Skeletal muscle tissue (tissue), 4 donors: Measurements from ENCODE around the gene LNX2. TPM values are rescaled to one million over a fixed set of nuclear protein-coding genes. Genes with fewer than 3 reads are reported as not detected.

ENCODE experiments used
- H3K27ac ChIP-seq: one replicate; pipeline ENCODE4 v1.7.0; 2013; ENCODE audit warnings: mild to moderate bottlenecking, low read depth, low read length, inconsistent platforms
- H3K27me3 ChIP-seq, 3 donors: one replicate each; pipeline ENCODE4 v1.7.0; 2013; ENCODE audit warnings: low read length in 3 of 3; ENCODE audit not compliant: control insufficient read depth in 3 of 3, insufficient read depth in 3 of 3
- H3K36me3 ChIP-seq, 3 donors: one replicate each; pipeline ENCODE4 v1.7.0; 2013; ENCODE audit warnings: low read length in 3 of 3; ENCODE audit not compliant: control insufficient read depth in 3 of 3, insufficient read depth in 3 of 3
- H3K4me1 ChIP-seq, 3 donors: one replicate each; pipeline ENCODE4 v1.7.0; 2013; ENCODE audit warnings: low read length in 3 of 3, mild to moderate bottlenecking in 3 of 3; ENCODE audit not compliant: control insufficient read depth in 3 of 3, insufficient read depth in 3 of 3
- H3K4me3 ChIP-seq, 3 donors: one replicate each; pipeline ENCODE4 v1.7.0; 2013; ENCODE audit warnings: low read length in 3 of 3
- H3K9ac ChIP-seq, 3 donors: one replicate each; pipeline ENCODE4 v1.7.0; 2013; ENCODE audit warnings: low read length in 3 of 3, mild to moderate bottlenecking in 3 of 3, moderate library complexity in 2 of 3, low read depth in 1 of 3
- H3K9me3 ChIP-seq, 3 donors: one replicate each; pipeline ENCODE4 v1.7.0; 2013; ENCODE audit warnings: low read length in 3 of 3; ENCODE audit not compliant: control insufficient read depth in 3 of 3
- total RNA-seq: library from RNA; depleted of rRNA; stranded (reverse); fragments of >200 nt; gene quantifications from one replicate; pipeline ENCODE4 v1.2.3, GENCODE V29; 2014
- donor health status: Osteomylitis.

LNX2 gene
- total RNA-seq, 1 donor from 2014 or later = 4.2 TPM

DNA sequence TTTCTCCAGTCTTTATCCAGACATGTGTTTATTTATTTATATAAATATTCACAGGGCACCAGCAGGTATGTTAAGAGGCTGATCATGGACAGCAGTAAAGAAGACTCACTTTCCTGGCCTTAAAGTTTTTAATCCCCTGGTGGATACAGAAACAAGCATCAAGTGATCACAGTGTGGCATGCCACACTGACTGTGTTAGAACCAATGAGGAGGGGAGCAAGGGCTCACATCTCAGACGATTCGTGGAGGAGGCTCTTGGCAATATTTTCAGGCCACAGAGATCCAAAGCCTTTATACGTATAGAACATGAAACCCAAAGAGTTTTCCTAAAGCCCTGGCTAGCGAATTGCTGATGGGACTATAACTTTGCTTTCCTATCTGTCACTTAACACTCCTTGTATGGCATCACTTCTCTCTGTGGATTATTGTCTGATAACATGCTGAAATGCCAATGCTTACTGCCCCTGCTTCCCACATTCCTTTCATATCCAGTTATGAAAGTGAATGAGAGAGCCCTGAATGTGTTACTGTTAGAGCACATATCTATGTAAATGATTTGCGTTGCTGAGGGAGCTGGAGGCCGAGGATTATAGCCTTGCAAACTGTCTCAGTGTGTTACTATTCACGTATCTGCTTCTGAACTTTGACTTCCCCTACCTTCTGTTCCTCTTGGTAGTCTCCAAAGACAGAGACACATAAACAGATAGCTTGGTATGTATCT, 39.0 kb upstream of the LNX2 start:
- Histone ChIP-seq H3K27ac (no peak overlapping the region), H3K9ac (no peak overlapping the region), H3K36me3 (peaks cover 0 to 4% (median 0%) of the 10 kb centered on the region in 3 donors), H3K9me3 (no peaks in the 10 kb centered on the region), H3K4me1 (peaks cover 0 to 5% (median 4%) of the 10 kb centered on the region in 3 donors), H3K27me3 (no peaks in the 10 kb centered on the region), H3K4me3 (no peak overlapping the region)

DNA sequence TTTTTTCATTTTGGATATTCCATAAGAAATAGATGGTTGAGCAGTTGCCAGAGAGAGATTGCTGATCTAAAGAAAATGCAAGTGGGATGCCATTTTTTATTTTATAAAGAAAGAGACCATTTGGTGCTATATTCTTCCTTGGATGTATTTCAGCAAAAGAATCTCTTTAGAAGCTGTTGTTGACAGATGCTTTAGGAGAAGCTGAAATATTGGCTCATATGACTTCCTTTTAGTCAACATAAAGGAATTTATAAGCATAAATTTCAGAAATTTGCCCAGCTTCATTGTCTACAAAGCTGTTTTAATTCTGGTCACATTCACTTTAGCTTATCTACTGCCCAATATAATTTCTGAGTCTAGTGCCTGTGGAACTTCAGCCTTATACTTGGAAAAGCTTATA, 38.2 kb upstream of the LNX2 start:
- Histone ChIP-seq H3K4me1 (peaks cover 0 to 4% (median 0%) of the 10 kb centered on the region in 3 donors), H3K36me3 (peaks cover 0 to 4% (median 0%) of the 10 kb centered on the region in 3 donors), H3K27ac (no peak overlapping the region)

DNA sequence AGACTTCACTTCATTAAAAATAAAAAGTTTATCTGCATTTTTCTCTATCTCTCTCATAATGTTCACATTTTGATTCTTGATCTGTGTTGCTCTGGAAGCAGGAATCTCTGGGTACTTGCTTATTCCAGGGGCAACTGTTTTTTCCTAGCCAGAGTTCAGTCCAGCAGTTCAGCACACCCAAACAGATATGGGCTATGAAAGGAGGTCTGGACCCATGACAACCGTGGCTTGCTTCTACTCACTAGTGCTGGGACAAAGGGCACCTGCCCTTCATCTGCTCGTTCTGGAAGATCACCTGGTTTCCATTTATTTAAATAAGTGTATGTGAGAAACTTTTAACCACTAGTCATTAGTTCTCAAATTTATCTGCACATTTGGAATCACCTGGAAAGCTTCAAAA, 37.4 kb upstream of the LNX2 start:
- H3K36me3 ChIP-seq = peaks cover 0 to 4% (median 0%) of the 10 kb centered on the region in 3 donors
- H3K27me3 ChIP-seq = no peaks in the 10 kb centered on the region
- H3K27ac ChIP-seq = no peak overlapping the region
- H3K9ac ChIP-seq = no peak overlapping the region
- no peaks in the 10 kb centered on the region for H3K9me3 ChIP-seq
- H3K4me3 ChIP-seq = no peak overlapping the region
- H3K4me1 ChIP-seq = no peaks in the 10 kb centered on the region

More for the DNA sequence above, 38.2 kb upstream of the LNX2 start:
- Histone ChIP-seq H3K9me3 (no peaks in the 10 kb centered on the region), H3K27me3 (no peaks in the 10 kb centered on the region), H3K4me3 (no peak overlapping the region), H3K9ac (no peak overlapping the region)

DNA sequence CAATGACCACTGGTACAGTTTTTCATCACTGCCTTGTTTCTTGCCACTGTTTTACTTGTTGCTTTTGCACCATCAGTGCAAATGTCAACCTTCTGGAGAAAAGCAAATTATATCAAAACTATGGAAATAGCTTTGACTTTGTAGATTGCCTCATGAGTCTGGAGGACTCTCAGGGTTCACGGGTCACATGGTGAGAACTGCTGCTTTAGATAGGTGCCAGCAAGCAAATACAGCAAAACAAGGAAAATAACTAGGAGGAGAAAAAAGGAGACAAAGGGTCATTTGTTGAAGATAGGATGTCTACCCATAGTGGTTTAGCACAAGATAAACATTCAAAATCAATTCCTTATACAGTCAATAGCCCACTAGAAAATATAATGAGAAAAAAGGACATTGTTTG, 34.5 kb upstream of the LNX2 start:
- H3K36me3 ChIP-seq = peaks cover 8 to 12% (median 11%) of the 10 kb centered on the region in 3 donors
- peaks cover 0 to 10% (median 5%) of the 10 kb centered on the region in 3 donors for H3K9me3 ChIP-seq
- no peaks in the 10 kb centered on the region for H3K4me1 ChIP-seq
- no peaks in the 10 kb centered on the region for H3K27me3 ChIP-seq
- no peak overlapping the region for H3K27ac ChIP-seq
- H3K9ac ChIP-seq = no peak overlapping the region
- H3K4me3 ChIP-seq = no peak overlapping the region

DNA sequence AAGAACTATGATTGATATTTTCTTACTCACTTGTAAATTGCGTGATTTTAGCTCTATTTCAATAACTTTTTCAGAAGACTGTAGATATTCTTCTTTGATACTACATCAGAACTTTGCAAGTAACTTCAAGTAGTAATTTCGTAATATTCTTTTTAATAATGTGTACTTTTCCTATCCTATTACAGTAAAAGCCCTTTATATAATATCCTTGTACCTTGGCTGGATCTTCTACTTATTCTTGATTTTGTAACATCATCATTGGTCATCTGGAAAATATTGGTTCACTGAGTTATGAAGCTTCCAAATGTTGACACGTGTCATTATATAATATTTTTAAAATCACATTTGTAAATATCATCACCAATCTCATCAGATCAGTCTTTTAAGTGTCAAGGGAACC, 33.7 kb upstream of the LNX2 start:
- Histone ChIP-seq H3K9me3 (peaks cover 0 to 11% (median 5%) of the 10 kb centered on the region in 3 donors), H3K4me1 (no peaks in the 10 kb centered on the region), H3K27ac (no peak overlapping the region), H3K27me3 (no peaks in the 10 kb centered on the region), H3K36me3 (peaks cover 11 to 17% (median 15%) of the 10 kb centered on the region in 3 donors), H3K4me3 (no peak overlapping the region), H3K9ac (no peak overlapping the region)

DNA sequence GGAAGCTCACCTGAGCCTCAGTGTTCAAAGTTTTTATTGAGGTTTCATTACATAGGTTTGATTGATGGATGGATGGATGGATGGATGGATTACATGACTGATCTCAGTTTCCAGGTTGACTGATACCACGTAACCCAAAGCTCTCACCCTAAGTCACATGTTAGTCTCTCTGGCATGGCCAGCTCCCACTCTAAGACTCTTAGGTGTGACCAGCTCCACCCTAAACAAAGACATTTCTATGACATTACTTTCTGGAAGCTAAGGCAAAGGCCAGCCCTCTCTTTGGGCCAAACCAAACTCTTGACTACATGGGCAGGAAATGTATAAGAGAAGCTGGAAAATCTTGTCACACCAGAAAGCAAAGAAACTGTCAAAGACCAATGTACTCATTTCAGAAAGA, 30.0 kb upstream of the LNX2 start:
- Histone ChIP-seq H3K27me3 (no peaks in the 10 kb centered on the region), H3K4me3 (no peak overlapping the region), H3K4me1 (no peaks in the 10 kb centered on the region), H3K9me3 (peaks cover 0 to 11% (median 5%) of the 10 kb centered on the region in 3 donors), H3K36me3 (peaks cover 11 to 26% (median 18%) of the 10 kb centered on the region in 3 donors), H3K27ac (no peak overlapping the region), H3K9ac (no peak overlapping the region)

DNA sequence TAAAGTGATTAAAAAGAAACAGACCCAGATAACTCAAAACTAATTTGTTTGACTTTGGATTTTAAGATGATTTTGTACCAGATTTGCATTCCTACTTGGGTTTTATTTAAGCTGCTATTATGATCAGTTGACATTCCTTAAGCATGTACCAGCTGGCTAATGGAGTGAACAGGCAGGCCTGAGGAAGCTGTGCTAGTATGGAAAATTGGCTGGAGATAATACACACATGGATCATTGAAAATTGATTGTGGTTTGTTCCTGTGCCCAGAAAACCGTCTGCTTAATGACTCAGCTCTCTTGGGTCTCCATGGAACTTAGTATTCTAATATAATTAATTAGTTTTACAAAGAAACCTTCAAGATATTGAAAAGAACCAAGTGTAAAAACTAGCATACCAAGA, 24.0 kb upstream of the LNX2 start:
- Histone ChIP-seq H3K27me3 (no peaks in the 10 kb centered on the region), H3K4me3 (no peak overlapping the region), H3K9ac (no peak overlapping the region), H3K9me3 (no peaks in the 10 kb centered on the region), H3K27ac (no peak overlapping the region), H3K36me3 (peaks cover 0 to 11% (median 3%) of the 10 kb centered on the region in 3 donors), H3K4me1 (peaks cover 2 to 7% (median 7%) of the 10 kb centered on the region in 3 donors)

DNA sequence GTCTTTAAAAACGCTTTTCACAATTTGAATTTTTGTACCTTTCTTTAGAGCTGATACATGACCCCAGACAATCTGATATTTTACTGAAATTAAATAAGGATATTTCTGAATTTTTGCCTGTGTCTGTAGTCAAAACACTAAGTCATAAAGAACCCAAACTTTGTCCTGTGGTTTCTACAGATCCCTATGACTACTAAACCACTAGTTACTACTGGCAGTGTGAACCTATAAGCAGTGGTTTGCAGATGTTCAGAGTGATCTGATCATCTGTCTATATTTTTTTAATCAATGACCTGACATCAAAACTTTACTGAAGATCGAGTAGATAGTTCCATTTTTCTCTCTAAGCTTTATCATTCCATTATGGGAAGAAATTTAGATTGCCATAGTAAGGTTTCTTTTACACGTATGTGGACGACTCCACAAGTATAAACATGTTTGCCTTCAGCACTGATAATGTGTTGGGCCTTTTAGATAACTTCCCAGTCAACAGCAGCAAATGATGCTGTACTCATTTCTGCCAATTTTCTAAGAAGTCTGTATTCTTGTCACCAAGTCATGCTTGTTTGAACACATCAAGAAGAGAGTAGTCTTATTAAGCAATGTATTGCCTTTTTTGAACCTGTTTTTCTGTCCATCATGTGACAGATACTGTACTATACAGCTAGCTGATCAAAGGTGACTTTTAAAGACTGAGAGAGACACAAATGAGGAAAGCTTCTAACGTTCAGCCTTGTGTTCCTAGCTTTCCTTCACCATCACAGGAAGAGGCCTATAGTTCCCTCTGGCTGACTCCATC, 23.2 kb upstream of the LNX2 start:
- H3K27ac ChIP-seq = no peak overlapping the region
- peaks cover 0 to 4% (median 0%) of the 10 kb centered on the region in 3 donors for H3K36me3 ChIP-seq
- H3K4me1 ChIP-seq = peaks cover 5 to 7% (median 7%) of the 10 kb centered on the region in 3 donors
- H3K9me3 ChIP-seq = no peaks in the 10 kb centered on the region
- no peak overlapping the region for H3K9ac ChIP-seq
- H3K27me3 ChIP-seq = no peaks in the 10 kb centered on the region
- no peak overlapping the region for H3K4me3 ChIP-seq

DNA sequence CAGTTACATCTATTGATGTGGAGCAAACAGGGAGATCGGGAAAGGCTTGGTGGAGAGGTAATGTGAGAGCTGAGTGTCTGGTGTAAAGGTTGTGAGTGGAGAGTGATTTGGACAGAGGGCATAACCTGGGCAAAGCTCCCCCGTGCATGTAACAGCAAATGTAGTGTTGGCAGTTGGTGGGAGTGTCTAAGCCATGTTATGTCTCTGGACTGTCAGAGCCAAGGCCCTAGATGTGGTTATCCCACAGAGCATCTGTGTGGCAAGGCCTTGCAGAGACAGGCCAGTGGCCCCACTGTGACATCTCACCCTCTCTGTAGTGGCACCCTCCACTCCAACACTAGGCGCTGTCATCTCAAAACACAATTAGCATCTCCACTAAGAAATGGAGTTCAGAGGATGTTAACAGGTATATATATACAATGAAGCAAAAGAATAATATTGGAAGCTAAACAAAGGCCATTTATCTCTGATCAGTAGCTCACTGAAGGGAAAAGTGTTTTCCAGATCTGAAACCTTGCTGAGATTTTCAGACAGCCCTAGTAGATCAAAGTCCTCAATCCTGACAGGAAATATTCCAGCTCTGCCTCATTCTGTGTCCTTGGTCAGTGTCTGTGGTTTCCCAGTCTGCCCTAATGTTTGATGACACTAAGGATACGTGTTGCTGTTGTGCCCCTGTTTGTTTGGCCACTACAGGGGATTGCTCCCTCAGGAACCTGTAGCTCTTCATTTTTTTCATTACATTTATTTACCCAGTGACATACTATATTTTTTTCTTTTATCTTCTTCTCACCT, 21.6 kb upstream of the LNX2 start:
- peaks cover 7 to 13% (median 7%) of the 10 kb centered on the region in 3 donors for H3K4me1 ChIP-seq
- H3K9me3 ChIP-seq = no peaks in the 10 kb centered on the region
- H3K27ac ChIP-seq = no peak overlapping the region
- no peak overlapping the region for H3K4me3 ChIP-seq
- no peak overlapping the region for H3K9ac ChIP-seq
- no peaks in the 10 kb centered on the region for H3K36me3 ChIP-seq
- H3K27me3 ChIP-seq = no peaks in the 10 kb centered on the region
